Dendritic cell treated with granulocyte-macrophage colony-stimulating factor and Interleukin-4, amounts not matched to agents 40 ng/mL and 50 ng/mL, for 4 days (primary cell): ENCODE measurements around the gene ZFTA.

Experiments used
- H3K27ac Mint-ChIP-seq: one replicate; pipeline ENCODE4 v1.8.0; 2022; ENCODE audit warnings: mild to moderate bottlenecking, mixed read lengths
- H3K27me3 Mint-ChIP-seq: one replicate; pipeline ENCODE4 v1.8.0; 2022; ENCODE audit warnings: mild to moderate bottlenecking, mixed read lengths
- H3K36me3 Mint-ChIP-seq: one replicate; pipeline ENCODE4 v1.8.0; 2022; ENCODE audit warnings: low read depth, mixed read lengths
- H3K4me1 Mint-ChIP-seq: one replicate; pipeline ENCODE4 v1.8.0; 2022; ENCODE audit warnings: low read depth, mixed read lengths
- H3K4me3 Mint-ChIP-seq: one replicate; pipeline ENCODE4 v1.8.0; 2022; ENCODE audit warnings: mild to moderate bottlenecking, moderate library complexity, mixed read lengths
- H3K9me3 Mint-ChIP-seq: one replicate; pipeline ENCODE4 v1.8.0; 2022; ENCODE audit warnings: mixed read lengths
- intact Hi-C: fragments of 100-400 bp; cut with micrococcal nuclease; formaldehyde crosslinking; loops from one replicate; pipeline ENCODE4 v1.15.0; 2022

Gene ZFTA

GRCh38 chr11:63749624-63750023 lies 19.0 kb downstream of the ZFTA start:
- intact Hi-C loops: no loop called here
- H3K9me3 Mint-ChIP-seq: no peaks in the 10 kb centered on the region
- H3K27ac Mint-ChIP-seq: no peak overlapping the region
- H3K4me3 Mint-ChIP-seq: no peak overlapping the region
- peaks cover 65% of the 10 kb centered on the region for H3K36me3 Mint-ChIP-seq
- H3K27me3 Mint-ChIP-seq: no peaks in the 10 kb centered on the region
- H3K4me1 Mint-ChIP-seq: peaks cover 15% of the 10 kb centered on the region

DNA sequence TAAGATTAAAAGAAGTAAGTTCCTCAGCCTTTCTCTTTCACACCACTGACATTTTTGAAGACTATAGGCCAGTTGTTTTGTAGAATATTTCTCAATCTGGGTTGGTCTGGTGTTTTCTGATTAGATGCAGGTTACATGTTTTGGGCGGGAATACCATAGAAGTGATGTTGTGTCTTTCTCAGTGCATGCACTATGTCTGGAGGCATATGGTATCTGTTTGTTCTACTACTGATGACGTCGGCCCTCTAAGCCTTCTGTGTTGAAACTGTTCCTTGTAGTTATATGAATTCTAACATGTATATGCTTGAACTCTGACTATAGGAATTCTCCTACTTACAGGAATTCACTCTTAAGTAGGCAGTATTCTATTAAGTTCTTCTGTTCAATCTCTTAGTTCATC lies 21.6 kb downstream of the ZFTA start:
- H3K27ac Mint-ChIP-seq: no peak overlapping the region
- intact Hi-C loops: no loop called here

GRCh38 chr11:63745304-63746170 lies 23.0 kb downstream of the ZFTA start:
- Mint-ChIP-seq H3K4me3 (no peak overlapping the region), H3K4me1 (peaks cover 16% of the 10 kb centered on the region), H3K9me3 (no peaks in the 10 kb centered on the region), H3K27me3 (no peaks in the 10 kb centered on the region), H3K27ac (no peak overlapping the region), H3K36me3 (peaks cover 31% of the 10 kb centered on the region)
- intact Hi-C loops: no loop called here

More for the DNA sequence above, 21.6 kb downstream of the ZFTA start:
- H3K9me3 Mint-ChIP-seq: no peaks in the 10 kb centered on the region
- peaks cover 16% of the 10 kb centered on the region for H3K4me1 Mint-ChIP-seq
- H3K27me3 Mint-ChIP-seq: no peaks in the 10 kb centered on the region
- H3K36me3 Mint-ChIP-seq: peaks cover 46% of the 10 kb centered on the region
- no peak overlapping the region for H3K4me3 Mint-ChIP-seq

DNA sequence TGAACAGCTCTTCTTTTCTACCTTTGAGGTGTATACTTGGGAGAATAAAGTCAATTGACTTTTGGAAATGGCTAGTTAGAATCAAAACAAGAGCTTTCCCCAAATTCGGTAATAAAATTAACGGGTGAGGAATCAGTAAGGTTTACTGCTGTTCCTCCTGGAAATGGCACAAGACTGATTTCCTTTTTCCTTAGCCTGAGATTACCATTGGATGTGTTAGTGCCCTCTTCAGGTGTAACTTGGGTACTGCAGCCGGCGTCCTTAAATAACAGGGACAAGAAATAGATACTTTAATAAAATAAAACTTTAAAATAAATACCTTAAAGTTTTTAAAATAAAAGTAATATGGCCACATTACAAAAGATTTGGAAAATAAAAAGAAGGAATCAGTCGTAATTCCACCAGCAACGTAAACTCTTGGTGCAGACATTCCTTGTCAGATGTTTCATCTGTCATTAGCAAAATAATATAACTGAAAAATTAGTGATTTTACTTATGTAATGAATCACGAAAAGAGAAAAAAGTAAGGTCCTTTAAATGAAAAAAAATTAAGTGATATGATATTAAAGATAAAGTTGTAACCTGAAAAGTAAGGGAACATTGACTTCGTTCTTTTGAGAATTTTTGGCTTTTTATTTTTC lies 29.7 kb downstream of the ZFTA start:
- Mint-ChIP-seq H3K36me3 (peaks cover 5% of the 10 kb centered on the region), H3K9me3 (no peaks in the 10 kb centered on the region), H3K4me1 (peaks cover 20% of the 10 kb centered on the region), H3K4me3 (no peak overlapping the region), H3K27me3 (no peaks in the 10 kb centered on the region), H3K27ac (no peak overlapping the region)
- intact Hi-C loops: loop anchor here (1.0 to 2.0 kb wide), 2 partner anchors 100 to 260 kb away; no protein-coding TSS in a partner anchor

DNA sequence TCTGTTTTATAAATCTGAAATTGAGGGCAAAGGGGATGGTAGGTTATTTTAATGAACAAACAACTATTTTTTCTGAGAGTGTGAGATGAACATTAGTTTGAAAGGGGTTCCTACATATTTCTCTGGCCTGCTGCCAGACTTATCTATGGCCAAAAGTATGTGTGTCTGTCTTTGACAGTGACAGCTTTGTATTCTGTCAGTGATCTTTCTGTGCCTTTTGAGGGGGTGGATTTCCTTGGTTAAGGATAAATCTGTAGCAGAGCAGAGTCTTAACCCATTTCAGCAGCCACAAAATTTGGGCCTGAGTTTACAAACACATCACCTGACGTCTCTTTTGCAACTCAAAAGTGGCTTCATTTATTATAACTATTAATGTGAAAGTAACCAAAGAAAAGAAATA lies 30.9 kb downstream of the ZFTA start:
- Mint-ChIP-seq H3K27ac (no peak overlapping the region), H3K27me3 (no peaks in the 10 kb centered on the region), H3K9me3 (no peaks in the 10 kb centered on the region), H3K4me3 (no peak overlapping the region), H3K4me1 (peaks cover 20% of the 10 kb centered on the region), H3K36me3 (peaks cover 7% of the 10 kb centered on the region)
- intact Hi-C loops: loop anchor here (1.0 to 2.0 kb wide), 2 partner anchors 99 to 258 kb away; no protein-coding TSS in a partner anchor

- H3K4me3 Mint-ChIP-seq: no peak overlapping the region
- H3K4me1 Mint-ChIP-seq: peaks cover 20% of the 10 kb centered on the region
- H3K27ac Mint-ChIP-seq: no peak overlapping the region
- peaks cover 8% of the 10 kb centered on the region for H3K36me3 Mint-ChIP-seq
- intact Hi-C loops: no loop called here
- no peaks in the 10 kb centered on the region for H3K9me3 Mint-ChIP-seq
- H3K27me3 Mint-ChIP-seq: no peaks in the 10 kb centered on the region
Measured at GRCh38 chr11:63736864-63737263, 31.7 kb downstream of the ZFTA start.

GRCh38 chr11:63729326-63729725 lies 39.2 kb downstream of the ZFTA start:
- Mint-ChIP-seq H3K9me3 (no peaks in the 10 kb centered on the region), H3K4me3 (no peak overlapping the region), H3K27ac (no peak overlapping the region), H3K27me3 (no peaks in the 10 kb centered on the region), H3K36me3 (peaks cover 28% of the 10 kb centered on the region), H3K4me1 (peaks cover 35% of the 10 kb centered on the region)
- intact Hi-C loops: no loop called here

DNA sequence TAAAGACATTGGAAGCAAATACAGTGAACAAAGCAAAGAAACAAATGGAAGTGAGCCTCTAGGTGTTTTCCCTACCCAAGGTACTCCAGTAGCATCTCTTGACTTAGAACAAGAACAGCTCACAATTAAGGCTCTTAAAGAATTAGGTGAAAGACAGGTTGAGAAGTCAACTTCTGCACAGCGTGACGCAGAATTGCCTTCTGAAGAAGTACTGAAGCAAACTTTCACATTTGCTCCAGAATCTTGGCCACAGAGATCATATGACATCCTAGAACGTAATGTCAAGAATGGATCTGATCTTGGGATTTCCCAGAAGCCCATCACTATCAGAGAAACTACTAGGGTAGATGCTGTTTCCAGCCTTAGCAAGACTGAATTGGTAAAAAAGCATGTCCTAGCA lies 48.0 kb downstream of the ZFTA start:
- intact Hi-C loops: no loop called here
- H3K27ac Mint-ChIP-seq: no peak overlapping the region
- peaks cover 20% of the 10 kb centered on the region for H3K4me1 Mint-ChIP-seq
- H3K9me3 Mint-ChIP-seq: no peaks in the 10 kb centered on the region
- no peak overlapping the region for H3K4me3 Mint-ChIP-seq
- peaks cover 21% of the 10 kb centered on the region for H3K36me3 Mint-ChIP-seq
- no peaks in the 10 kb centered on the region for H3K27me3 Mint-ChIP-seq

- intact Hi-C loops: no loop called here
- H3K9me3 Mint-ChIP-seq: no peaks in the 10 kb centered on the region
- H3K4me1 Mint-ChIP-seq: peaks cover 14% of the 10 kb centered on the region
- H3K36me3 Mint-ChIP-seq: peaks cover 27% of the 10 kb centered on the region
- H3K27me3 Mint-ChIP-seq: no peaks in the 10 kb centered on the region
- no peak overlapping the region for H3K4me3 Mint-ChIP-seq
- H3K27ac Mint-ChIP-seq: no peak overlapping the region
Measured at GRCh38 chr11:63719987-63720386, 48.6 kb downstream of the ZFTA start.

DNA sequence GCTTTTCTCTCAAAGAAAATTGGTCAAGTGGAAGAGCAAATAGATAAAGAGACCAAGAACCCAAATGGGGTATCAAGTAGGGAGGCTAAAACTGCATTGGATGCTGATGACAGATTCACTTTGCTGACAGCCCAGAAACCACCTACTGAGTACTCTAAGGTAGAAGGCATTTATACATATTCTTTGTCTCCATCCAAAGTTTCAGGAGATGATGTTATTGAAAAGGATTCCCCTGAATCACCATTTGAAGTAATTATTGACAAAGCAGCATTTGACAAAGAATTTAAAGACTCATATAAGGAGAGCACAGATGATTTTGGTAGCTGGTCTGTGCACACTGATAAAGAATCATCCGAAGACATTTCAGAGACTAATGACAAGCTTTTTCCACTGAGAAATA lies 49.6 kb downstream of the ZFTA start:
- peaks cover 12% of the 10 kb centered on the region for H3K4me1 Mint-ChIP-seq
- no peaks in the 10 kb centered on the region for H3K27me3 Mint-ChIP-seq

More for the DNA sequence above, 49.6 kb downstream of the ZFTA start:
- Mint-ChIP-seq H3K9me3 (no peaks in the 10 kb centered on the region), H3K27ac (no peak overlapping the region), H3K4me3 (no peak overlapping the region), H3K36me3 (peaks cover 34% of the 10 kb centered on the region)
- intact Hi-C loops: no loop called here
